GM21528 (cell line): Measurements from ENCODE around the gene VWA8.

Experiments
- ATAC-seq: cut with Tn5 transposase; IDR thresholded peaks from one replicate; pipeline ENCODE4 v1.9.1; 2021; ENCODE audit warnings: mild to moderate bottlenecking, moderate library complexity; ENCODE audit not compliant: unreplicated experiment, low FRiP score

The VWA8 gene

DNA sequence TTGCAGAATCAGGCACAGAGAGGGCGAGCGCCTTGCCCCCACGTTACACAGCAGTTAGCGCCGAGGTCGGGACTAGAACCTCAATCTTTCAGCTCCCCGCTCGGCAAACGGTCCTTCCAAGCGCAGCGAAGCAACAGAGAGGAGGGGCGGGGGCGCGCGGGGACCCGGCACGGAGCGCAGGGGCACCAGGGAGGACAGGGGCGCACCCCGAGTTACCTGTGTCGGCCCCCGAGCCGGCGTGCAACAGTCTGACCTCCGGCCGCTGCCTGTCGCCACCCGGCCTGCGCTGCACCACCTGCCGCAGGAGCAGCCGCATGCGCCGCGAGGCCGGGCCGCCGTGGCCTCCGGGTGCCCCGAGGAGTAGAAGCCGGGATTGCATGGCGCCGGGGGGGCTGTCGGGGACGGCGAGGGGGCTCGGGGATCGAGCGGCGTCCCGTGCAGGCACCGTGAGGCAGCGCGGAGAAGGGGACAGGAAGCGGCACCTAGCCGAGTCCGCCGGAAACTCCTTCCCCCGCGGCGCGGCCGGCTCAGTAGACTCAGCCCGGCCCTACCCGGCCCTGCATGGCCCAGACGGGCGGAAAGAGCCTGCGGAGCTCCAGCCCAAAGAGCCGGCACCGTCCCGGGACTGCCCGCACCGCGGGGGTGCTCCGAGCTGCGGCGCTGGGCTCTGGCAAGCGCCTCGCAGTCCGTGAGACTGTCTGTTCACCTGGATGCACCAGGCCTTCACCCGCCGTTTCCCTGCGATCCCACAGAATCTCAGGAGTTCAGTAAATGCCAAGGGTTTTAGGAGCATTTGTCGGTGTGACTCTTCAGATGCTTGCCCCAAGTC lies at the start of gene VWA8:
VWA8 (minus strand) TSS at position 473 of the 829 bp plus-strand sequence; CDS start at position 379, 94 bp downstream.
- ATAC-seq: peak; percentile 91

DNA sequence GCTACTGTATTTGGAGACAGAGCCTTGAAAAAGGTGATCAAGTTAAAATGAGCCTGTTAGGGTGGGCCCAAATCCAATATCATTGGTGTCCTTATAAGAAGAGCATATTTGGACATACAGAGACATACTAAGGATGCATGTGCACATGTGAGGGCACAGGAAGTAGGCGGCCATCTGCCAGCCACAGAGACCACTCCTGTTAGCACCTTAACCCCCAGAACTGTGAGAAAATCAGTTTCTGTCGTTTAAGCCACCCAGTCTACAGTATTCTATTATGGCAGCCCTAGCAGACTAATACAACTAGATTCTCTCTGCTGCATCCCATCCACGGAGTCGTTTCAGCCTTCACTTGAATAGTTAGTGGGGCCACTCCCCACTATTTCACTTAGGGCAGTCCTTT lies 48.1 kb upstream of the VWA8 start:
- no peak for ATAC-seq

DNA sequence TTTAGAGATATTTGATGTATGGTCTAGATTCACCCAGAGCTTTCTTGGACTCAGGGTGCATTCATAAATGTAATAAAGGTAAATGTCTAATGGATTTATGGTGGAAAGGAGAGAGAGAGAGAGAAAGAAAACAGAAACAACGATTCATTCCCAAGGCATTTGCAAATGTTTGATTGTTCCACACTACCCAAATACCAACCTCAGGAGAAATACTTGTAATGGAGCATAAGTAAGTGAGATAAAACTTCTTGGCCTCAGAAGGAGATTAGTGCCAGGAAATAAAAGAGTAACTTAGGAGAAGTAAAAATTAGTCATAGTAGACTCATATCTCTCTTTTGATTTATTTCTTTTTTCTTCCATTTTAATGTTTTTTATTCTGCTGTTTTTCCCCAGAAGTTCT lies 46.9 kb upstream of the VWA8 start:
- ATAC-seq: no peak

DNA sequence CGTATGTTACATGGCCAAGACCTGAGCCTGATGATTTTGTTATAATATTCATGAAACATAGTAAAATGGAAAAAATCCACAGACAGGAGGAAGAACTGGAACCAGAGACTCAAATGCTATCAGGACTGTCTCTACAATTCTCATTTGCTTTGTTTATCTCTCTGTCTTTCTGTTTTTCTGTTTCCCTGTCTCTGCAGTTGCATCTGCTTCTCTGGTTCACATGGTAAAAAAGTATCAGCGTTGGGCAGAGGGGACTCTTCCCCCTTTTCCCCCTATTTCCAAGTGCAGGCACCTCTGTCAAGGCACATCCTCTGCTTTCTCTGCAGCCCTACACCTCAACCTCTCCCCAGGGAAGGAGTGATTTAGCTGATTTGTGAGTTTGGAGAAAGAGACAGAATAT lies 41.2 kb upstream of the VWA8 start:
- ATAC-seq: no peak

DNA sequence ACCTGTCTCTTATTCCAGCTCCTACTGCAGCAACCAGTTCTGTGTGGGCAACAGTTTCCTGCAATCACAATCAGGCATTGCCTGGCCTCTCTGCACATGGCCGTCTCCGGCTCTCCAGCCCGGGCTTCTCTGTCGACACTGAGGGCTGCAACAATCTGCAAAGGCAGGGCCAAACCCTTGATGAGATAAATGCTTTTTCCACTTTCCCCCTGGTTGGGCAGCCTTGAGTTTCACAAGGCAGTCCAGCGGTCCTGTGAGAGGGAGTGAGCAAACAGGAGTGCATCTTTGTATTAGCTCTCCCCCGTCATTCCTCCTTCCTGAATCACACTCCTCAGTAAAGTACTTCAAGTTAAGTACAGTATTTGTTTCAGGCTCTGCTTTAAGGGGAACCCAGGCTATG lies 40.7 kb upstream of the VWA8 start:
- ATAC-seq: no peak

DNA sequence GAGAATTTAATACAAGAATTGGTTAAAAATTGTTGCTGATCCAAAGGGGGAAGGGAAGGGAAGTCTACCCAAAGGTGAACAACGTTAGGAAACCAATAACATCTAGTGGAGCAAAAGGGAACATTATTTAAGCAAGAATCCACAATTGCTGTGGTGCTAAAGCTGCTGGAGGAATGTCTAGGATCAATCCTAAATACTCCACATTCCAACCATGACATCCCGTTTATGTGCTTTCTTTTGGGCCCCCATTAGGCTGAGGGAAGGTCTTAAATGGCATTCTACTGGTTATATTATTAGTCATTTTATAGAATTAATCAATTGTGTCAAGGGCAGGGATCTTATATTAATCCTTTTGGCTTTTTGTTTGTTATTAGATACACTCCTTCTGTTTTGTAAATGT lies 39.9 kb upstream of the VWA8 start:
- ATAC-seq: no peak

DNA sequence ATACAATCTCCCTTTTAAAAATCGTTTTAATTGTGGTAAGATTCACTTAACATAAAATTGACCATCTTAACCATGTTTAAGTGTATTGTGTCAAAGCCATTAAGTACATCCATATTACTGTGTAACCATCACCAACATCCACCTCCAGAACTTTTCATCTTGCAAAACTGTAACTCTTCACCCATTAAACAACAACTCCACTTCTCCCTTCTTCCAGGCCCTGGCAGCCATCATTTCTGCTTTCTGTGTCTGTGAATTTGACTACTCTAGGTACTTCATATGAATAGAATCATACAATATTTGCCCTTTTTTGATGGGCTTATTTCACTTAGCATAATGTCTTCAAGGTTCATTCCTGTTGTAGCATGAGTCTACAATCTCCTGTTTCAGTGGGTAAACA lies 36.5 kb upstream of the VWA8 start:
- no peak for ATAC-seq

DNA sequence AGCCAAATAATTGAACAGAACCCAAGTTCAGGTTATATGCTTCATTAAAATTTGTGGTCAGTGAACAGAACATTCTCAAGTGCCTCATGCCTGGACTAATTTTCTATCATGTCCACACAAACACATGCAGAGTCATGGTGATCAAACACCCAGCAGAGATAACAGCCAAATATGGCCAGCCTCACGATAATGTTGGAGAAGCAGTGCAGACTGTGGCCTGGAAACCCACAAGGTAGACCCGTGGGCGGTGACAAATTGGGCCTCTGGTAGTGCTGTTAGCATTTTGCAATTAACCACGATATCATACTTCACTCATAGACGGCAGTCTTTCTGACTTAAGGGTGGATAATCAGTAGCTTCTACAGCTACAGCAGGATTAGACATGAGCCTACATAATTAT lies 35.0 kb upstream of the VWA8 start:
- no peak for ATAC-seq

DNA sequence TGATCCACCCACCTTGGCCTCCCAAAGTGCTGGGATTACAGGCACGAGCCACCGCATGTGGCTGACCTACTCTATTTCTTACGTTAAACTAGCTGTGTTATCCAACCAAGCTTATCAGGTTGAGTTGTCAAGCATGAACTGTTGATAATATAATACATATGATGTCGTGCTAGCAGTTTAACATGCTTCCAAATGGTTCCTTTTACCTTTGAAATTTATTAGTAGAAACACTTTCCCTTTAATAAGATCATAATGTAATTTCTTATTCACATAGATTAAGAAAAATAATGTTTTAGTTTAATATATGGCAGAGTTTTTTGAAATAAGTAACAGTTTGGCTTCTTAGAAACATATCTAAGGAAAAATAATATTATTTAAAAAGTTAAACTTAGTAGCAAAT lies 34.4 kb upstream of the VWA8 start:
- no peak for ATAC-seq

DNA sequence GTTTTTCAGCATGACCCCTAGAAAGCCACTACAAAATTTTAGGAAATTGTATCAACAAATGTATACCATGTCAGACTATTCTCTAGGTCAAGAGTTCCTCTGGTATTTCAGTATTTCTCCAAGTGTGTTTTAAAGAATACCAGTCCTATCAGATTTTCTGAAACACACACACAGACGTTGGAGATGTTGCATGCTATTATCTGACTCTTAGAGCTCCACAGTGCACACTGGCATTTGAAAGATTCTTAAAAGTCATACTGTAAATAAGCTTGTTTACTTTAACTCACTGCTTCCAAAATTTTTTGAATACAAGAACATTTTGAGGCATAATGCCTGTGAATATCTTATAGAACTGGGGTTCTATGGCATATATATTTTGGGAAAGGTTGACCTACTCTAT lies 33.8 kb upstream of the VWA8 start:
- ATAC-seq: no peak

DNA sequence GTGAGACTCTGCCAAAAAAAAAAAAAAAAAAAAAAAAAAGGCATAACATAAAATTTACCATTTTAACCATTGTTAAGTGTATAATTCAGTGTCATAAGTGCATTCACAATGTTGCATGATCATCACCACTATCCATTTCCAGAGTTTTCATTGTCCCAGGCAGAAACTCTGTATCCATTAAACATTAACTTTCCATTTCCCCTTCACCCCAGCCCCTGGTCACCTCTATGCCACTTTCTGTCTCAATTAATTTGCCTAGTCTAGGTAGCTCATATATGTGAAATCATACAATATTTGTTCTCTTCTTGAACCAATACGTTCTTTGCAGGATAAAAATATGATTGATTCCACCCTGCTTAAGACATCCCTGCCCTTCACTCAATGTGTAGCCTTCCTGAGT lies 31.0 kb upstream of the VWA8 start:
- no peak for ATAC-seq

DNA sequence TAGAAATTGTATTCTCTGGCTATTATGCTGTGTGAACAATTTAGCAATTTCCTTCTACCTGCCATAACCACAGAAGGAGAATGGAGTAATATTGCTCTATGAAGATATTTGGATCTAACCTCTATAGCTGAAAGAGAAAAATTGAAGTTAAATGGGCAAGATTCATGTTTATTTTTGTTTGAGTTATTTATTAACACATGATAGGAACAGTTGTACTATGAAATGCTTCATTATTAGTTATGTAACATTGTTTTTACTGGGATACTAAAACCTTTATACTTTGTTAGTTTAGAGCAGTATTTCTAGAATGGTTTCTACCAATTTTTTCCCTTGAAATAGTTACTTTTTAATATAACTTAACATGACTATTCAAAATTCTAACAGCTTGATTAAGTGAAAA lies 27.3 kb upstream of the VWA8 start:
- ATAC-seq: no peak

DNA sequence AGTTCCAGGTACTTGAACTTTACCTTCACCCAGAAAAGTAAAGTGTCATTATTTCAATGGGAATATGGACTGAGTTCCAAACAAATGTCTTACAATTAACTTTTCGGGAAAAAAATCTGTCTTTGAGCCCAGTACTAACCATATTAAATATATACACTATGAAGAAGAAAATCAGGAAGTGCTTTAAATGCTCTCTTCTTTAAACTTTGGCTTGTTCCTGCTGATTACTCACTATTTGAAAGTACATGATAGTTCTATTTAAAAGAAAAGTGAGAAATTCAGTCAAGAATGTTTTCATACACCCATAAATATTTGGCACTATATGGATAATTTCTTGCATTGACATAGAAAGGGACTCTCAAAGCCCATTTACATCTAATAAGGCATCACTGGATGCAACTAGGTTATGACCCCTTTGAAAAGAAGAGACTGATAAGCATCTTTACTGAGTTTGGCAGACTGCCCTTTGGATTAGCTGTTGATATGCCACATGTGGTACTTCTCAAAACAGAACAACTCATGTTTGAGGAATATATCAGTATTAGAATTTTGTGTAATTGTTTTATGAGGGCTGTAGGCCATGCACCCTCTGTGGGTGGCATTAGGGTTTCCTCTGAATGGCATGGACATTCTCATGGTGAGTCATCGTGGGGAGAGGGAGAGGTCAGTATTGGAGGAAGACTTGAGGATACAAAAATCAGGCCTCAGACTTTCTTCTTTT lies 25.0 kb upstream of the VWA8 start:
- no peak for ATAC-seq

DNA sequence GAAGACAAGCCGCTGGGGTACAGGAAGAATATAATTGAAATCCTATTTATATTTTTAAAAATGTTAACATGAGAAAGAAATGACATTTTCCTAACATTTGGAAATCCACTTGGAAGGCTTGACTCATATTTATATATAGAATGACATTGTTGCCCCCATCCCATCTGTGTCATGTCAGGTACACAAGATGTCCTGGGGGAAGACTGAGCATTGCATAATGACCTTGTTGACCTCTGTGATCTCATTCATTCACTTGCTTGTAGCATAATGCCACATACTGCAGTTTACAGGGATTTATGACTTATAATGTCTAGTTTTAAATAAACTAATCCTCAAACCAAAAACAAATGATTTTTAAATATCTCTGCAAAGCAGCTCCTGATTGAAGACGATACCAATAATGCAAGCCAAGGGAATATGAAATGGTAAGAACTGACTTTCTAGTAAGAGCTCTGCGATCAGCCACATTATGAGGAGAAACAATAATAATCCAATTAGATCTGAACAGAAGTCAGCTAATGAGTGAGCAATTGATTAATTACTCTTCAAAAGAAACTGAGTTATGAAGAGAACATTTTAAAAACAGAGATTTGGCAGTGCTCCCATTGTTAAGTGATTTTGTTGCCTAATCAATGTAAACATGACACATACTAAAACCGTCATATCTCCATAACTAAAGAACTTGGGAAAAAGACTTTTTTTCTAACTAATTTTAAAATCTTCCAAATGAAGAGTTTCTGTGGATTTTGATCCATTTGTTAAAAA lies 21.2 kb upstream of the VWA8 start:
- ATAC-seq: no peak

DNA sequence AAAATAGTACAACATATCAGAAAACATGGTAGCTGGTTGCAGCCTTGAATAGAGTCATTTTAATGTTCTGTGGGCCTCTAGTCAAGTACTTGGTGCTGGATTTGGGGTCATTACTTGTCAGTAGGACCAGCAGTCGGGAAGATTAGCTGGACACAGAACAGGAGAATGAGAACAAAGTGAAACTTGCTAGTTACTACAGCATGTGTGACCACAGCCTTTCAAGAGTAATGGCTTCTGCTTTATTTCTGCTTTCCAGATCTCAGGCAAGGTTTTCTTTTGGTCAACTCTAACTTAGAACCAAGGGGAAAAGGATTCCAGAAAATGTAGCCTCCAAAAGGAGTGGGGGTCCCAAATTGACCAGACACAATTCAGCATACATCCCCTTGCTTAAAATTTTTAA lies 17.1 kb upstream of the VWA8 start:
- no peak for ATAC-seq

DNA sequence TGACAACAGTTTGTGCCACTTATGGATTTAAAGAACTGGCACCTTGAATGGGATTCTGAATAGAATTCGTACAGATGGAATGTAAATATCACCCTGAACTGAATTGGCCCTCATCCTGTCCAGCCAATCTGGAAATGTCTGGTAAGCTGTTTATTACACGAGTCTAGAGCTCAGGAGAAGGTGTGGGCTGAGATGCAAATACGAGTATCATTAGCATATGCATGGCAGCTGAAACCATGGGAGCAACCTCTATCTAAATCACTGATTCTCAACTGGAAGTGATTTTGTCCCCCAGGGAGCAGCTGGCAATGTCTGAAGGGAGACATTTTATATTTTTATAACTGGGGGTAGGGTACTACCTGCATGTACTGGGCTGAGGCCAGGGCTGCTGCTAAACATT lies 15.6 kb upstream of the VWA8 start:
- no peak for ATAC-seq

DNA sequence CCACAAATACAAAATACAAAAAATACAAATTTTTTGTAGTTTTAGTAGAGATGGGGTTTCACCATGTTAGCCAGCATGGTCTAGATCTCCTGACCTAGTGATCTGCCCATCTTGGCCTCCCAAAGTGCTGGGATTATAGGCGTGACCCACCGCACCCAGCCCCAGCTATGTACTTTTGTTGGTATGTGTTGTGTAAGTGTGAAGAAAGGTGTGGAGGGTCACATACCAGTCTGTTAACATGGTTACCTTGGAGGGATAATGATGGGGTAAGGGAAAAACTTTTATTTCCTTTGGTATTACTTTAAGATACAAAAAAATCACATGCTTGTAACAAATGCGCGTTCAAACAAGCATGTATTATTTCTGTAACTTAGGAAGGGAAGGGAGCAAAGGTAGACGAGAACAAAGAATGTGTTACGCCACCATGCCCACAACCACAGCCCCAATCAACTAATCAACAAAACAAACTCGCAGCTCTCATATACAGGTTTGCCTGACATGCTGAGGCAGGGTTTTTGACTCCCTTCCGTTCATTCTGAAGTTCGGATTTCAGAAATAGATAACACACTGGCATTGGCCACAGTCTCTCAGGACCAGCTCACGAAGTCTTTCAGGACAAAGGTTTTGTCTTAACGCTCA lies 13.5 kb upstream of the VWA8 start:
- ATAC-seq: no peak

DNA sequence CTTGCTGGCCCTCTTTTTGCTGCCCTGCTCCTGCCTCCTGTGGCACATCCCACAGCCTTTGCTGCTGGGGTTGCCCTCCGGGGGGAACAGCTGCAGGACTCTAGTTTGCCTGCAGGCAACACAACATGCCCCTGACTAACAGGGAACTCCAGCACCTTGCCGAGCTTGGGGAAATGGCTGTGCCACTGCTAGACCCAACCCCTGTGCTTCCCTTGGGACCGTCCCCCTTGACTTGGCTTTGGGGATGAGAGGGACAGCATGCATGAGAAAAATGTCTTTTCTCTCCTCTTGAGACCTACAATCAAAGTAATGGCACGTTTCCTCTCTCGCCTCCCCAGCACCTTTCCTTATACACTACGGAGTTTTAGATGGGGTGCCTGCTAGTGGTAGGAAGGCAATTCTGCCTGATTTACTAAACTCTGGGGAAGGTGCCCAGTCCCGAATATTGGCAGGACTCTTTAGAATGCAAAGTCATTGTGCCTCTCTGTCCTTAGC lies 12.4 kb upstream of the VWA8 start:
- ATAC-seq: no peak

DNA sequence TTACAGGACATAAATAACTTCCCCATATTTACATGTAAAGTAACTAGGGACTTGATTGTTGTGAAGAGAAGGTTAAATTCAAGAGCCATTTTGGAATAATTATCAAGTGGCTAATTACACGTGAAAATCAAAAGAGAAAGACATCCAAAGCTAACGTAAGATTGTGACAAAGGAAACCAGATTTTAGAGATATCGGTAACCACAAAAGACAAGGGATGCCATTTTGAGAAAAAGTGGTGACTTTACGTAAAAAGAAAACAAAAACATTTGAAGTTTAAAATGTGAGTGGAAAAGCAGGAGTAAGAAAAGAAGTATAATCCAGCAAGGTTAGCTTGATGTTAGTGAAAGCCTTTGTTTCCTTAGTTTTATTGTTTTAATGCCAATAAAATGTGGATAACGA lies 10.9 kb upstream of the VWA8 start:
- ATAC-seq: no peak

DNA sequence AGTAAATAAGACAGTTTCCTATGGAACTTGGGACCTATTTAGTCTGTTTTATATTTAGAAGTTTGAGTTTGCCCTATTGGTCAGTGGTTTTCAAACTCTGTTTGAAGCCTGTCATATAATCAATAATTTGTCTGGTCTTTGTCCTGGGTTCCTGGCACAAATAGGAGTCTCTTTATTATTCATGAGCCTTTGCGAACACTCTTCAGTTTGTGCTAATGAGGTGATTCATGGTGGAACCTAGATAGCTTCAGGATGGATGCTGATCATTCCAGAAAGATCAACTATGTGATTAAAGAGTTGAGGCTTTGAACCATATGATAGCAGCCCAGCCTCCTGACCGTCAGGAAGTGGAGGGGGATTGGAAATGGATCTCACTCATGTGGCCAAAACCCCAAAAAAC lies 10.0 kb upstream of the VWA8 start:
- ATAC-seq: no peak

DNA sequence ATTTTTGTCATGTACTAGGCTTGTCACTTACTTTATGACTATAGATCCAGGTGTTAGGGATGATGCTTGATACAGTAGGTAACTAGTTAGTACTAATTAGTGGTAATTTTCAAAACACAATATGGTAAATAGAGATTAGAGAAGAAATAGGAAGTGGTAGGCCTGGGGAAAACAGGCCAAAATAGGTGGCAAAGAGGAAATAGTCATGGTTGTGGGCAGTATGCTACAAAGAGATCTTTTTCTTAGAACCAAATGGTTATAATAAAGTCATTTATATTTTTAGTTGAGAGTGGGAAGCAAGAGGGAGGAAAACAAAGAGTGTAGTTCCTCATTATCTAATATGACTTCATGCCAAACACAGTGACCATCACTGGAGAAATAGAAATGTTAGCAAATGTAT lies 9.1 kb upstream of the VWA8 start:
- ATAC-seq: no peak
